H9 (cell line): ENCODE data around the gene L3MBTL4. TPM values are rescaled to one million over a fixed set of nuclear protein-coding genes. Genes with fewer than 3 reads are reported as not detected.

ENCODE experiments used
- DNase-seq: peaks from one replicate; pipeline ENCODE4 v3.0.0-alpha.2; 2017
- H2AFZ ChIP-seq: one replicate; pipeline ENCODE4 v1.6.1; 2013; ENCODE audit warnings: mild to moderate bottlenecking, low read length, control low read depth, moderate library complexity
- H2AK5ac ChIP-seq: 2 replicates; pipeline ENCODE4 v1.6.1; 2013; ENCODE audit warnings: low read length, control low read depth, mixed read lengths; ENCODE audit not compliant: insufficient read length
- H2BK120ac ChIP-seq: one replicate; pipeline ENCODE4 v1.6.1; 2013; ENCODE audit warnings: low read depth, mild to moderate bottlenecking, low read length, control low read depth, inconsistent platforms; ENCODE audit not compliant: poor library complexity, severe bottlenecking
- H2BK12ac ChIP-seq: 2 replicates; pipeline ENCODE4 v1.6.1; 2013; ENCODE audit warnings: low read length, control low read depth, mixed read lengths, low read depth; ENCODE audit not compliant: insufficient read length
- H2BK15ac ChIP-seq: 2 replicates; pipeline ENCODE4 v1.6.1; 2013; ENCODE audit warnings: low read depth, low read length, control low read depth
- H2BK20ac ChIP-seq: one replicate; pipeline ENCODE4 v1.6.1; 2013; ENCODE audit warnings: low read depth, mild to moderate bottlenecking, low read length, control low read depth, inconsistent platforms; ENCODE audit not compliant: poor library complexity, severe bottlenecking
- H2BK5ac ChIP-seq: 2 replicates; pipeline ENCODE4 v1.6.1; 2013; ENCODE audit warnings: low read length, control low read depth, mixed read lengths; ENCODE audit not compliant: insufficient read length
- H3K14ac ChIP-seq: 2 replicates; pipeline ENCODE4 v1.6.1; 2013; ENCODE audit warnings: low read length, control low read depth; ENCODE audit not compliant: insufficient read depth
- H3K18ac ChIP-seq: 2 replicates; pipeline ENCODE4 v1.6.1; 2013; ENCODE audit warnings: low read depth, mild to moderate bottlenecking, mixed read lengths, low read length, control low read depth; ENCODE audit not compliant: insufficient read length
- H3K23ac ChIP-seq: 2 replicates; pipeline ENCODE4 v1.6.1; 2013; ENCODE audit warnings: low read length, control low read depth, mixed read lengths, low read depth; ENCODE audit not compliant: insufficient read length
- H3K23me2 ChIP-seq: 2 replicates; pipeline ENCODE4 v1.6.1; 2013; ENCODE audit warnings: low read depth, mild to moderate bottlenecking, mixed read lengths, low read length, control low read depth; ENCODE audit not compliant: insufficient read length, poor library complexity, severe bottlenecking
- H3K27ac ChIP-seq: 2 replicates; pipeline ENCODE4 v1.5.1; 2013; ENCODE audit warnings: low read length, control low read depth, mixed read lengths, low read depth; ENCODE audit not compliant: insufficient read length
- H3K27me3 ChIP-seq: 2 replicates; pipeline ENCODE4 v1.6.1; 2013; ENCODE audit warnings: low read length, control low read depth, inconsistent platforms; ENCODE audit not compliant: insufficient read depth
- H3K4ac ChIP-seq: 2 replicates; pipeline ENCODE4 v1.6.1; 2013; ENCODE audit warnings: low read depth, mild to moderate bottlenecking, control low read depth, inconsistent platforms, low read length, moderate library complexity
- H3K4me1 ChIP-seq: 2 replicates; pipeline ENCODE4 v1.6.1; 2013; ENCODE audit warnings: low read length, control low read depth, inconsistent platforms; ENCODE audit not compliant: insufficient read depth
- H3K4me2 ChIP-seq: 2 replicates; pipeline ENCODE4 v1.6.1; 2013; ENCODE audit warnings: low read length, control low read depth, mixed read lengths; ENCODE audit not compliant: insufficient read length, insufficient read depth
- H3K56ac ChIP-seq: 2 replicates; pipeline ENCODE4 v1.6.1; 2013; ENCODE audit warnings: low read depth, mild to moderate bottlenecking, mixed read lengths, low read length, control low read depth; ENCODE audit not compliant: insufficient read length
- H3K79me1 ChIP-seq: 2 replicates; pipeline ENCODE4 v1.6.1; 2013; ENCODE audit warnings: low read depth, mild to moderate bottlenecking, moderate library complexity, low read length, control low read depth, inconsistent platforms; ENCODE audit not compliant: insufficient read depth, poor library complexity, severe bottlenecking
- H3K79me2 ChIP-seq: 2 replicates; pipeline ENCODE4 v1.6.1; 2013; ENCODE audit warnings: low read length, control low read depth, inconsistent platforms; ENCODE audit not compliant: insufficient read depth
- H3K9ac ChIP-seq: 2 replicates; pipeline ENCODE4 v1.6.1; 2013; ENCODE audit warnings: low read length, control low read depth, mixed read lengths; ENCODE audit not compliant: insufficient read length; ENCODE audit errors: extremely low read depth
- H3K9me3 ChIP-seq: one replicate; pipeline ENCODE4 v1.6.1; 2013; ENCODE audit warnings: low read depth, low read length, inconsistent platforms; ENCODE audit not compliant: control insufficient read depth
- H3T11ph ChIP-seq: one replicate; pipeline ENCODE4 v1.6.1; 2013; ENCODE audit warnings: mild to moderate bottlenecking, low read length, control low read depth, inconsistent platforms
- H4K20me1 ChIP-seq: one replicate; pipeline ENCODE4 v1.6.1; 2013; ENCODE audit not compliant: control insufficient read depth, insufficient read length, insufficient read depth
- H4K5ac ChIP-seq: 2 replicates; pipeline ENCODE4 v1.6.1; 2013; ENCODE audit warnings: low read depth, mild to moderate bottlenecking, mixed read lengths, low read length, control low read depth; ENCODE audit not compliant: insufficient read length
- H4K8ac ChIP-seq: replicated peaks from 2 replicates; pipeline ENCODE4 v1.6.1; 2013; ENCODE audit warnings: low read length, control low read depth, mixed read lengths, low read depth; ENCODE audit not compliant: insufficient read length
- H4K91ac ChIP-seq: 2 replicates; pipeline ENCODE4 v1.6.1; 2013; ENCODE audit warnings: low read depth, mild to moderate bottlenecking, moderate library complexity, mixed read lengths, low read length, control low read depth; ENCODE audit not compliant: insufficient read length
- H3K27ac Mint-ChIP-seq, 3 experiments: 2 replicates in 2 of 3; 3 replicates in 1 of 3; pipeline ENCODE4 v1.8.0; 2020 to 2021; ENCODE audit warnings: mixed read lengths in 3 of 3, mild to moderate bottlenecking in 1 of 3, moderate library complexity in 1 of 3
- H3K27me3 Mint-ChIP-seq: 2 replicates; pipeline ENCODE4 v1.8.0; 2021; ENCODE audit warnings: low read depth, mild to moderate bottlenecking, moderate library complexity, mixed read lengths
- H3K36me3 Mint-ChIP-seq, 3 experiments: 2 replicates in 2 of 3; 3 replicates in 1 of 3; pipeline ENCODE4 v1.8.0; 2020 to 2021; ENCODE audit warnings: low read depth in 3 of 3, mixed read lengths in 3 of 3; ENCODE audit not compliant: insufficient read depth in 1 of 3
- H3K4me1 Mint-ChIP-seq, 2 experiments: 2 replicates each; pipeline ENCODE4 v1.8.0; 2020; ENCODE audit warnings: mixed read lengths in 2 of 2
- H3K4me3 Mint-ChIP-seq, 2 experiments: 2 replicates in 1 of 2; 3 replicates in 1 of 2; pipeline ENCODE4 v1.8.0; 2020 to 2021; ENCODE audit warnings: mild to moderate bottlenecking in 2 of 2, mixed read lengths in 2 of 2, moderate library complexity in 1 of 2
- H3K9me3 Mint-ChIP-seq, 2 experiments: 2 replicates in 1 of 2; 3 replicates in 1 of 2; pipeline ENCODE4 v1.8.0; 2020; ENCODE audit warnings: mild to moderate bottlenecking in 2 of 2, mixed read lengths in 2 of 2, moderate library complexity in 1 of 2
- WGBS: extraction: QIAGEN DNeasy Blood & Tissue Kit; methylation state at CpG from one replicate; pipeline ENCODE4 v1.1.7; 2013; ENCODE audit warnings: missing lambda C conversion rate, low lambda C conversion rate, mixed read lengths; ENCODE audit not compliant: insufficient read length; ENCODE audit errors: extremely low coverage; 5-methylcytosine and 5-hydroxymethylcytosine counted together
- total RNA-seq: library from RNA; stranded (reverse); gene quantifications from 2 replicates; pipeline ENCODE4 v1.2.1, GENCODE V29; 2021
- TF ChIP-seq, protein P1 (sequence below): fragments of 200-600 bp; sonication (generic); conservative IDR thresholded peaks from 3 replicates; pipeline ENCODE4 v1.8.0; 2021; ENCODE audit warnings: antibody characterized with exemption, mild to moderate bottlenecking

L3MBTL4 gene
- total RNA-seq, 1 experiment from 2014 or later, result 1.9 TPM

DNA sequence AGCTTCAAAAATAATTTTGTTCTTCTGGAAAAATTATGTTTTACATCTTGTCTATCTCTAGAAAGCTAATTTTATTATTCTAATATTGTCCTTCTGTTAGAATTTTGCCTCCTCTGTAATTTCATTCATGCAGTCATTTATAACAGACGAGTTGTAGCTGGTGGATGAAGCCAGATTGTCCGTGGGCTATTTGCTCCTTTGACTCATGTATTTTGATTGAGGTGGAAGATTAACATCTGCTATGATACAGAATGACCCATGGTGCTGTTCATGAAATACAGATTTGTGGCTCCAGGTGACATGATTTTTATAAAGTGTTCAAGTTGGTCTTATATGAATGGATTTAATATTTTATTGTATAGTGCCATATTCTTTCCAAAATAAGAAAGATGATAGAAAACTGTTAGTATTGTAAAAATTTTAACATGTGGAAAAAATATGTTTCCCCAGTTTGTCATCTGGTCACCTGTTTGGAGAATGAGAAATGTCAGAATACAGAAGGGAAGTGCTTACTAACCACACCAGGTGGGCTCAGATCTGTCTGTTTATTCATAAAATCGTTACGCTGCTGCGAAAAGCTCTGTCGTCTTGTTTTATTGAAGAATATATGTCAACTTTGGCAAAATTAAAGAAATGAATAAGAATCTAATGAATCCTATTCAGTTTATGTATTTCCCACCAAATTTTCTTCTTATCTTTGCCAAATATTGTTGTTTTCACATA, 20.4 kb upstream of the L3MBTL4 start:
- Histone ChIP-seq H2AFZ (no peak overlapping the region), H2BK5ac (no peak overlapping the region), H3K14ac (no peak overlapping the region), H4K20me1 (no peaks in the 10 kb centered on the region), H2BK120ac (no peak overlapping the region), H3K18ac (no peak overlapping the region), H4K8ac (no peak overlapping the region), H4K91ac (no peak overlapping the region), H3K23ac (no peak overlapping the region), H2AK5ac (no peak overlapping the region), H3K56ac (no peak overlapping the region), H3K9ac (no peak overlapping the region), H3K27me3 (no peaks in the 10 kb centered on the region), H3K79me1 (no peaks in the 10 kb centered on the region), H3K4me2 (no peak overlapping the region), H3K9me3 (no peaks in the 10 kb centered on the region), H3K27ac (no peak overlapping the region), H3T11ph (no peak overlapping the region), H4K5ac (no peak overlapping the region), H3K23me2 (no peaks in the 10 kb centered on the region), H2BK20ac (no peak overlapping the region), H2BK12ac (no peak overlapping the region), H3K79me2 (no peaks in the 10 kb centered on the region), H3K4ac (no peak overlapping the region), H3K4me1 (no peaks in the 10 kb centered on the region; the same call in 1 of the 2 replicates), H2BK15ac (no peak overlapping the region)
- no peaks in the 10 kb centered on the region for H3K27me3 Mint-ChIP-seq
- peaks cover 3 to 4% of the 10 kb centered on the region in 2 experiments; a peak in 2 of 4 replicates for H3K4me1 Mint-ChIP-seq
- WGBS, result no CpG with 5 or more reads among the region's 6 CpGs
- no peaks in the 10 kb centered on the region for H3K36me3 Mint-ChIP-seq
- TF ChIP-seq, protein P1, sequence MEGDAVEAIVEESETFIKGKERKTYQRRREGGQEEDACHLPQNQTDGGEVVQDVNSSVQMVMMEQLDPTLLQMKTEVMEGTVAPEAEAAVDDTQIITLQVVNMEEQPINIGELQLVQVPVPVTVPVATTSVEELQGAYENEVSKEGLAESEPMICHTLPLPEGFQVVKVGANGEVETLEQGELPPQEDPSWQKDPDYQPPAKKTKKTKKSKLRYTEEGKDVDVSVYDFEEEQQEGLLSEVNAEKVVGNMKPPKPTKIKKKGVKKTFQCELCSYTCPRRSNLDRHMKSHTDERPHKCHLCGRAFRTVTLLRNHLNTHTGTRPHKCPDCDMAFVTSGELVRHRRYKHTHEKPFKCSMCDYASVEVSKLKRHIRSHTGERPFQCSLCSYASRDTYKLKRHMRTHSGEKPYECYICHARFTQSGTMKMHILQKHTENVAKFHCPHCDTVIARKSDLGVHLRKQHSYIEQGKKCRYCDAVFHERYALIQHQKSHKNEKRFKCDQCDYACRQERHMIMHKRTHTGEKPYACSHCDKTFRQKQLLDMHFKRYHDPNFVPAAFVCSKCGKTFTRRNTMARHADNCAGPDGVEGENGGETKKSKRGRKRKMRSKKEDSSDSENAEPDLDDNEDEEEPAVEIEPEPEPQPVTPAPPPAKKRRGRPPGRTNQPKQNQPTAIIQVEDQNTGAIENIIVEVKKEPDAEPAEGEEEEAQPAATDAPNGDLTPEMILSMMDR, result no peak
- DNase-seq, result no peak
- no peak overlapping the region for H3K27ac Mint-ChIP-seq
- H3K9me3 Mint-ChIP-seq, result no peaks in the 10 kb centered on the region
- no peak overlapping the region for H3K4me3 Mint-ChIP-seq
